ENCODE results near the gene POLR1A.
A peak's percentile ranks its signal among the peaks of the same experiment; 100 is the strongest.

The POLR1A gene

GRCh38 chr2:86097114-86097896, 8.4 kb downstream of the POLR1A start:
- Histone ChIP-seq H3K27me3 (no peaks in the 10 kb centered on the region), H3K36me3 (peaks cover 98% of the 10 kb centered on the region), H3K9me3 (no peaks in the 10 kb centered on the region), H3K4me1 (no peaks in the 10 kb centered on the region), H3K4me3 (no peak overlapping the region), H4K20me1 (peaks cover 98% of the 10 kb centered on the region), H3K9ac (no peak overlapping the region), H3K27ac (no peak overlapping the region), H3K4me2 (no peak overlapping the region)
- no peak for TF ChIP-seq Cebpa-rat (IDR thresholded peaks at IDR 0.05)

GRCh38 chr2:86094229-86094628, 11.5 kb downstream of the POLR1A start:
- TF ChIP-seq Cebpa-rat (IDR thresholded peaks at IDR 0.05), result no peak
- Histone ChIP-seq H3K4me3 (no peak overlapping the region), H3K9me3 (no peaks in the 10 kb centered on the region), H3K36me3 (peaks cover 98% of the 10 kb centered on the region), H3K27me3 (no peaks in the 10 kb centered on the region), H3K4me1 (no peaks in the 10 kb centered on the region), H4K20me1 (peaks cover 91% of the 10 kb centered on the region), H3K9ac (no peak overlapping the region), H3K4me2 (no peak overlapping the region), H3K27ac (no peak overlapping the region)

GRCh38 chr2:86087936-86088850, 17.5 kb downstream of the POLR1A start:
- no peak overlapping the region for H3K4me3 ChIP-seq
- H3K36me3 ChIP-seq, result peaks cover 94% of the 10 kb centered on the region
- no peak for TF ChIP-seq Cebpa-rat (IDR thresholded peaks at IDR 0.05)
- no peak overlapping the region for H3K4me2 ChIP-seq
- H3K27me3 ChIP-seq, result no peaks in the 10 kb centered on the region
- no peak overlapping the region for H3K27ac ChIP-seq
- H4K20me1 ChIP-seq, result peaks cover 32% of the 10 kb centered on the region
- no peaks in the 10 kb centered on the region for H3K9me3 ChIP-seq
- H3K4me1 ChIP-seq, result no peaks in the 10 kb centered on the region
- no peak overlapping the region for H3K9ac ChIP-seq

GRCh38 chr2:86082756-86083155, 22.9 kb downstream of the POLR1A start:
- H3K27me3 ChIP-seq, result no peaks in the 10 kb centered on the region
- no peak overlapping the region for H3K9ac ChIP-seq
- H3K9me3 ChIP-seq, result no peaks in the 10 kb centered on the region
- no peak for TF ChIP-seq Cebpa-rat (IDR thresholded peaks at IDR 0.05)
- no peak overlapping the region for H3K27ac ChIP-seq
- peaks cover 8% of the 10 kb centered on the region; the same call in 1 of the 2 replicates for H4K20me1 ChIP-seq
- no peak overlapping the region for H3K4me2 ChIP-seq
- peaks cover 27% of the 10 kb centered on the region for H3K4me1 ChIP-seq
- peaks cover 94% of the 10 kb centered on the region for H3K36me3 ChIP-seq
- no peak overlapping the region for H3K4me3 ChIP-seq

- Histone ChIP-seq H3K36me3 (peaks cover 93% of the 10 kb centered on the region), H3K4me2 (no peak overlapping the region), H3K27me3 (no peaks in the 10 kb centered on the region), H4K20me1 (peaks cover 18% of the 10 kb centered on the region), H3K4me3 (no peak overlapping the region), H3K4me1 (peaks cover 37% of the 10 kb centered on the region), H3K9me3 (no peaks in the 10 kb centered on the region), H3K9ac (no peak overlapping the region), H3K27ac (no peak overlapping the region)
- no peak for TF ChIP-seq Cebpa-rat (IDR thresholded peaks at IDR 0.05)
These were observed 24.0 kb downstream of the POLR1A start for GRCh38 chr2:86081724-86082123.

- H3K36me3 ChIP-seq, result peaks cover 93% of the 10 kb centered on the region
- no peaks in the 10 kb centered on the region for H3K27me3 ChIP-seq
- TF ChIP-seq Cebpa-rat (IDR thresholded peaks at IDR 0.05), result no peak
- no peak overlapping the region for H3K4me3 ChIP-seq
- H3K9ac ChIP-seq, result no peak overlapping the region
- H3K4me1 ChIP-seq, result peaks cover 44% of the 10 kb centered on the region
- H4K20me1 ChIP-seq, result peaks cover 24% of the 10 kb centered on the region
- no peak overlapping the region for H3K27ac ChIP-seq
- H3K9me3 ChIP-seq, result no peaks in the 10 kb centered on the region
- H3K4me2 ChIP-seq, result peak overlapping the region; percentile 72
These were observed 25.4 kb downstream of the POLR1A start for GRCh38 chr2:86079981-86080911.

- Histone ChIP-seq H3K4me2 (peak overlapping the region; percentile 72; the same call in 1 of the 2 replicates), H4K20me1 (peaks cover 24% of the 10 kb centered on the region), H3K27me3 (no peaks in the 10 kb centered on the region), H3K4me3 (no peak overlapping the region), H3K4me1 (peaks cover 53% of the 10 kb centered on the region), H3K27ac (no peak overlapping the region), H3K9me3 (no peaks in the 10 kb centered on the region), H3K36me3 (peaks cover 95% of the 10 kb centered on the region), H3K9ac (no peak overlapping the region)
- TF ChIP-seq Cebpa-rat (IDR thresholded peaks at IDR 0.05), result no peak
These were observed 26.7 kb downstream of the POLR1A start for GRCh38 chr2:86078774-86079545.

- Histone ChIP-seq H3K27ac (no peak overlapping the region), H3K4me2 (no peak overlapping the region), H3K4me3 (no peak overlapping the region), H3K4me1 (peaks cover 78% of the 10 kb centered on the region), H3K36me3 (peaks cover 96% of the 10 kb centered on the region), H3K9me3 (no peaks in the 10 kb centered on the region), H3K27me3 (no peaks in the 10 kb centered on the region), H3K9ac (no peak overlapping the region), H4K20me1 (peaks cover 24% of the 10 kb centered on the region)
- TF ChIP-seq Cebpa-rat (IDR thresholded peaks at IDR 0.05), result no peak
These were observed 29.8 kb downstream of the POLR1A start for GRCh38 chr2:86075886-86076285.
